ENCODE measurements around the gene GHDC.

DNA sequence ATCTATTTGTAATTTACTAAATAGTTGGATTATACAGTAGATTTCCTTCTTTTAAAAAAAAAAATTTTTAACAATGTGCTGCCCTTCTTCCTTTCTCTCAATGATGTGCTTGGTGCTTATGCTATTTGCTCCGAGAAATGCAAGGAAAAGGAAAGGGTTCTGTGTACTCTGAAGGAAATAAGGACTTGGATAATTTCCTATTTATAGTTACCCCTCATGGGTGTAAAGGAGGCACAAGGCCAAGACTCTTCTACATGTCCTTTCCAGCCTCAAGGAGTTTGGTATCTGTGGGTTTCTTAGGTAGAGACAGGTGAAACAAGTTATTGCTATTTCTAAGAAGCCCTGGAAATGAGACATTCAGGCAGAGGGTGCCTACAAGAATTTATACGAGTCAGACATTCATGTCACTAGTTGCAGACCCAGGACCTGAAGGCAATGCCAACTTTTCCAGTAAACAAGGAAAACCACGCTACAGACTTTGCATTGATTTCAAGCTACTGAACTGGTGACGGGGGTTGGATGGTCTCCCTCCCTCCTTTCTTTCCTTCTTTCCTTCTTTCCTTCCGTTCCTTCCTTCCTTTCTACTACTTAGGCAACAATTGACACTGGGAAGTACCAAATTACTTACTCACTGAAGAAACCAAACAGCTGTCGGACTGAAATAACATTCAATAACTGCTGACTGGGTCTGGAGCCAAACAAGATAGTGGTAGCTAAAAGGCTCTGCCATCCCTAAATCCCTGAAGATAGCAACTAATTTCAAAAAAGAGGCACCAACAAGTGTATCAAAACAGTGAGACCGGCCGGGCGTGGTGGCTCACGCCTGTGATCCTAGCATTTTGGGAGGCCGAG is 33.8 kb upstream of the GHDC start:
- TF ChIP-seq, protein P1, sequence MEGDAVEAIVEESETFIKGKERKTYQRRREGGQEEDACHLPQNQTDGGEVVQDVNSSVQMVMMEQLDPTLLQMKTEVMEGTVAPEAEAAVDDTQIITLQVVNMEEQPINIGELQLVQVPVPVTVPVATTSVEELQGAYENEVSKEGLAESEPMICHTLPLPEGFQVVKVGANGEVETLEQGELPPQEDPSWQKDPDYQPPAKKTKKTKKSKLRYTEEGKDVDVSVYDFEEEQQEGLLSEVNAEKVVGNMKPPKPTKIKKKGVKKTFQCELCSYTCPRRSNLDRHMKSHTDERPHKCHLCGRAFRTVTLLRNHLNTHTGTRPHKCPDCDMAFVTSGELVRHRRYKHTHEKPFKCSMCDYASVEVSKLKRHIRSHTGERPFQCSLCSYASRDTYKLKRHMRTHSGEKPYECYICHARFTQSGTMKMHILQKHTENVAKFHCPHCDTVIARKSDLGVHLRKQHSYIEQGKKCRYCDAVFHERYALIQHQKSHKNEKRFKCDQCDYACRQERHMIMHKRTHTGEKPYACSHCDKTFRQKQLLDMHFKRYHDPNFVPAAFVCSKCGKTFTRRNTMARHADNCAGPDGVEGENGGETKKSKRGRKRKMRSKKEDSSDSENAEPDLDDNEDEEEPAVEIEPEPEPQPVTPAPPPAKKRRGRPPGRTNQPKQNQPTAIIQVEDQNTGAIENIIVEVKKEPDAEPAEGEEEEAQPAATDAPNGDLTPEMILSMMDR (IDR thresholded peaks at IDR 0.05; ENCODE audit: low read length), result no peak
- TF ChIP-seq EZH2 (optimal IDR thresholded peaks at IDR 0.05; ENCODE audit: low read depth, low read length) (no peak), EZH2phosphoT487 (IDR thresholded peaks at IDR 0.05; ENCODE audit: low read length) (no peak)

Data from MM.1S (cell line).